ENCODE results near the gene AKAP5. TPM values are rescaled to one million over a fixed set of nuclear protein-coding genes. Genes with fewer than 3 reads are reported as not detected.
"Not testable (repeated sequence)": the region's sequence is repeated elsewhere in the genome, so short reads cannot be mapped to it uniquely, and the experiment has no call there.

AKAP5 gene
- total and polyA plus RNA-seq, 2 donors (not counting 1 experiment from before 2014, with no cell fraction given), result 0.17 to 0.19 TPM

- Histone ChIP-seq H3K4me1 (ENCODE audit: control insufficient read depth, extremely low read depth, insufficient read depth, low read length) (no peaks in the 10 kb centered on the region), H3K9me3 (ENCODE audit: control insufficient read depth, insufficient read depth, low read depth, low read length) (no peaks in the 10 kb centered on the region), H3K79me2 (ENCODE audit: control insufficient read depth, insufficient read depth, low read length) (peaks cover 91% of the 10 kb centered on the region), H3K27ac (ENCODE audit: insufficient read depth, low read length) (no peak overlapping the region), H3K27me3 (ENCODE audit: control insufficient read depth, insufficient read depth, low read length) (no peaks in the 10 kb centered on the region), H3K4me3 (replicated peaks in 1 of 4; ENCODE audit: control extremely low read depth in 1 of 4, insufficient read depth in 1 of 4, low read depth in 3 of 4, low read length in 4 of 4) (no peak overlapping the region), H3K36me3 (ENCODE audit: control insufficient read depth, insufficient read depth, low read length) (no peaks in the 10 kb centered on the region), H2AFZ (ENCODE audit: low read length) (no peak overlapping the region), H4K20me1 (ENCODE audit: control insufficient read depth, extremely low read depth, insufficient read depth, low read length) (peaks cover 8% of the 10 kb centered on the region), H3K9ac (ENCODE audit: insufficient read depth, low read length) (no peak overlapping the region), H3K4me2 (ENCODE audit: extremely low read depth, insufficient read depth, low read length) (no peak overlapping the region)
- TF ChIP-seq CTCF (conservative IDR thresholded peaks at IDR 0.05 in 1 of 2, IDR thresholded peaks at IDR 0.05 in 1 of 2; ENCODE audit: low read depth in 1 of 2, low read length in 2 of 2), result no peak
- TF ChIP-seq EZH2 (IDR thresholded peaks at IDR 0.05; ENCODE audit: low read length, missing control alignments), result no peak
- DNase-seq (ENCODE audit: low read depth in 2 of 2), result no peak
Measured at GRCh38 chr14:64513271-64513670, 48.0 kb downstream of the AKAP5 start.

GRCh38 chr14:64515053-64515452 lies 49.8 kb downstream of the AKAP5 start:
- H3K27ac ChIP-seq (ENCODE audit: insufficient read depth, low read length), result no peak overlapping the region
- H3K4me2 ChIP-seq (ENCODE audit: extremely low read depth, insufficient read depth, low read length), result no peak overlapping the region
- no peak overlapping the region for H2AFZ ChIP-seq (ENCODE audit: low read length)
- no peaks in the 10 kb centered on the region for H3K9me3 ChIP-seq (ENCODE audit: control insufficient read depth, insufficient read depth, low read depth, low read length)
- DNase-seq (ENCODE audit: low read depth in 2 of 2), result no peak
- H3K27me3 ChIP-seq (ENCODE audit: control insufficient read depth, insufficient read depth, low read length), result no peaks in the 10 kb centered on the region
- TF ChIP-seq CTCF (conservative IDR thresholded peaks at IDR 0.05 in 1 of 2, IDR thresholded peaks at IDR 0.05 in 1 of 2; ENCODE audit: low read depth in 1 of 2, low read length in 2 of 2) (no peak), EZH2 (IDR thresholded peaks at IDR 0.05; ENCODE audit: low read length, missing control alignments) (no peak)
- H4K20me1 ChIP-seq (ENCODE audit: control insufficient read depth, extremely low read depth, insufficient read depth, low read length), result peaks cover 8% of the 10 kb centered on the region
- no peak overlapping the region for H3K4me3 ChIP-seq (replicated peaks in 1 of 4; ENCODE audit: control extremely low read depth in 1 of 4, insufficient read depth in 1 of 4, low read depth in 3 of 4, low read length in 4 of 4)
- H3K9ac ChIP-seq (ENCODE audit: insufficient read depth, low read length), result no peak overlapping the region
- H3K36me3 ChIP-seq (ENCODE audit: control insufficient read depth, insufficient read depth, low read length), result no peaks in the 10 kb centered on the region
- peaks cover 89% of the 10 kb centered on the region for H3K79me2 ChIP-seq (ENCODE audit: control insufficient read depth, insufficient read depth, low read length)
- no peaks in the 10 kb centered on the region for H3K4me1 ChIP-seq (ENCODE audit: control insufficient read depth, extremely low read depth, insufficient read depth, low read length)

- Histone ChIP-seq H4K20me1 (ENCODE audit: control insufficient read depth, extremely low read depth, insufficient read depth, low read length) (peaks cover 8% of the 10 kb centered on the region), H3K27ac (ENCODE audit: insufficient read depth, low read length) (no peak overlapping the region), H3K36me3 (ENCODE audit: control insufficient read depth, insufficient read depth, low read length) (peaks cover 5% of the 10 kb centered on the region), H3K9ac (ENCODE audit: insufficient read depth, low read length) (no peak overlapping the region), H3K79me2 (ENCODE audit: control insufficient read depth, insufficient read depth, low read length) (peaks cover 86% of the 10 kb centered on the region), H2AFZ (ENCODE audit: low read length) (no peak overlapping the region), H3K4me2 (ENCODE audit: extremely low read depth, insufficient read depth, low read length) (no peak overlapping the region), H3K27me3 (ENCODE audit: control insufficient read depth, insufficient read depth, low read length) (no peaks in the 10 kb centered on the region), H3K4me1 (ENCODE audit: control insufficient read depth, extremely low read depth, insufficient read depth, low read length) (no peaks in the 10 kb centered on the region), H3K9me3 (ENCODE audit: control insufficient read depth, insufficient read depth, low read depth, low read length) (no peaks in the 10 kb centered on the region), H3K4me3 (replicated peaks in 1 of 4; ENCODE audit: control extremely low read depth in 1 of 4, insufficient read depth in 1 of 4, low read depth in 3 of 4, low read length in 4 of 4) (no peak overlapping the region)
- TF ChIP-seq CTCF (conservative IDR thresholded peaks at IDR 0.05 in 1 of 2, IDR thresholded peaks at IDR 0.05 in 1 of 2; ENCODE audit: low read depth in 1 of 2, low read length in 2 of 2) (no peak), EZH2 (IDR thresholded peaks at IDR 0.05; ENCODE audit: low read length, missing control alignments) (no peak)
- DNase-seq (ENCODE audit: low read depth in 2 of 2), result no peak
Measured at GRCh38 chr14:64516969-64517368, 51.7 kb downstream of the AKAP5 start.

- H3K9ac ChIP-seq (ENCODE audit: insufficient read depth, low read length); DNase-seq (ENCODE audit: low read depth in 2 of 2); H4K20me1 ChIP-seq (ENCODE audit: control insufficient read depth, extremely low read depth, insufficient read depth, low read length); H3K4me2 ChIP-seq (ENCODE audit: extremely low read depth, insufficient read depth, low read length); H3K4me3 ChIP-seq (replicated peaks in 1 of 4; ENCODE audit: control extremely low read depth in 1 of 4, insufficient read depth in 1 of 4, low read depth in 3 of 4, low read length in 4 of 4); H3K4me1 ChIP-seq (ENCODE audit: control insufficient read depth, extremely low read depth, insufficient read depth, low read length); H3K27me3 ChIP-seq (ENCODE audit: control insufficient read depth, insufficient read depth, low read length); H2AFZ ChIP-seq (ENCODE audit: low read length); H3K36me3 ChIP-seq (ENCODE audit: control insufficient read depth, insufficient read depth, low read length); H3K27ac ChIP-seq (ENCODE audit: insufficient read depth, low read length); H3K9me3 ChIP-seq (ENCODE audit: control insufficient read depth, insufficient read depth, low read depth, low read length): not testable (repeated sequence)
- H3K79me2 ChIP-seq (ENCODE audit: control insufficient read depth, insufficient read depth, low read length), result peaks cover 82% of the 10 kb centered on the region
Measured at GRCh38 chr14:64517667-64518066, 52.4 kb downstream of the AKAP5 start.

Data from fibroblast of lung (primary cell).